ENCODE data around the gene TCFL5.
"Not testable (repeated sequence)": the region's sequence is repeated elsewhere in the genome, so short reads cannot be mapped to it uniquely, and the experiment has no call there.

Gene TCFL5

GRCh38 chr20:62864207-62864606, 2.6 kb upstream of the TCFL5 start:
- no peak overlapping the region for H3K27ac Mint-ChIP-seq
- H3K4me1 Mint-ChIP-seq (ENCODE audit: low read depth) = peaks cover 13% of the 10 kb centered on the region
- peaks cover 30% of the 10 kb centered on the region for H3K27me3 Mint-ChIP-seq
- H3K9me3 Mint-ChIP-seq = no peaks in the 10 kb centered on the region
- no peaks in the 10 kb centered on the region for H3K36me3 Mint-ChIP-seq (ENCODE audit: low read depth)
- H3K4me3 Mint-ChIP-seq = no peak overlapping the region
- intact Hi-C loops (cut with micrococcal nuclease) = loop anchor here (5.0 kb wide), 1 partner anchor 88 kb away; the partner anchor contains the start of gene SLC17A9

- no peaks in the 10 kb centered on the region for H3K9me3 Mint-ChIP-seq
- peaks cover 10% of the 10 kb centered on the region for H3K36me3 Mint-ChIP-seq (ENCODE audit: low read depth)
- peak overlapping the region; percentile 56 for H3K4me3 Mint-ChIP-seq
- peaks cover 16% of the 10 kb centered on the region for H3K4me1 Mint-ChIP-seq (ENCODE audit: low read depth)
- intact Hi-C loops (cut with micrococcal nuclease) = loop anchor here (5.0 kb wide), 1 partner anchor 91 kb away; the partner anchor contains the start of gene SLC17A9
- peaks cover 22% of the 10 kb centered on the region for H3K27me3 Mint-ChIP-seq
- no peak overlapping the region for H3K27ac Mint-ChIP-seq
Observed at GRCh38 chr20:62860924-62861691, 514 bp downstream of the TCFL5 start.

DNA sequence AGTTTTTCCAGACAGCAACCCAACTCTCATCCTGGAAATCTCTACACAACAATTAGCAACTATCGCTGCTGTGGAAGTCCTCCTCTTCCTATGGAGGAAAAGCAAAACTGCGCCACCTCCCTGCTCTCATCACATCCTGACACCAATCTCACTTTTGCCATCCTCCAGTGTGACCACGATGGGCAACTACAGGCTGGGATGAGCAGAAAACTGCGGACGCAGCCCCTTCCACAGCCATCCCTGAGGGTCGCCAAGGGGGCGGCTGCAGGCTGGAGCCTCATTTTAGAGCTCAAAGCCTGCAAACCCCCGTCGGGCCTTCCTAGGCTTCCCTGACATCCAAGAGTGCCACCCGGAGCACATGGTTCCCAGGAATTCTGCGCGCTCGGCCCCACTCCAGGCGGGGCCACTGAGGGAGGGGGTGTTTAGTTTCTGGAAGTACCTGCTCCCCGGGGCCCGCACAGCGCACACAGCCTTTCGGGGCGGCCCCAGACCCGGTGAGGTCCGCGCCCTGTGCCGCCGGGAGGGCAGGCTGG, 1.2 kb downstream of the TCFL5 start:
- Mint-ChIP-seq H3K4me1 (ENCODE audit: low read depth) (peaks cover 16% of the 10 kb centered on the region), H3K4me3 (peak overlapping the region; percentile 22), H3K27me3 (peaks cover 17% of the 10 kb centered on the region), H3K9me3 (no peaks in the 10 kb centered on the region), H3K27ac (no peak overlapping the region), H3K36me3 (ENCODE audit: low read depth) (peaks cover 10% of the 10 kb centered on the region)
- intact Hi-C loops (cut with micrococcal nuclease) = loop anchor here (5.0 kb wide), 1 partner anchor 92 kb away; the partner anchor contains the start of gene SLC17A9

GRCh38 chr20:62859721-62860120, 1.9 kb downstream of the TCFL5 start:
- Mint-ChIP-seq H3K4me1 (ENCODE audit: low read depth) (peaks cover 16% of the 10 kb centered on the region), H3K27ac (no peak overlapping the region), H3K9me3 (no peaks in the 10 kb centered on the region), H3K4me3 (no peak overlapping the region), H3K36me3 (ENCODE audit: low read depth) (peaks cover 10% of the 10 kb centered on the region), H3K27me3 (peaks cover 16% of the 10 kb centered on the region)
- intact Hi-C loops (cut with micrococcal nuclease) = loop anchor here (5.0 kb wide), 1 partner anchor 93 kb away; the partner anchor contains the start of gene SLC17A9

DNA sequence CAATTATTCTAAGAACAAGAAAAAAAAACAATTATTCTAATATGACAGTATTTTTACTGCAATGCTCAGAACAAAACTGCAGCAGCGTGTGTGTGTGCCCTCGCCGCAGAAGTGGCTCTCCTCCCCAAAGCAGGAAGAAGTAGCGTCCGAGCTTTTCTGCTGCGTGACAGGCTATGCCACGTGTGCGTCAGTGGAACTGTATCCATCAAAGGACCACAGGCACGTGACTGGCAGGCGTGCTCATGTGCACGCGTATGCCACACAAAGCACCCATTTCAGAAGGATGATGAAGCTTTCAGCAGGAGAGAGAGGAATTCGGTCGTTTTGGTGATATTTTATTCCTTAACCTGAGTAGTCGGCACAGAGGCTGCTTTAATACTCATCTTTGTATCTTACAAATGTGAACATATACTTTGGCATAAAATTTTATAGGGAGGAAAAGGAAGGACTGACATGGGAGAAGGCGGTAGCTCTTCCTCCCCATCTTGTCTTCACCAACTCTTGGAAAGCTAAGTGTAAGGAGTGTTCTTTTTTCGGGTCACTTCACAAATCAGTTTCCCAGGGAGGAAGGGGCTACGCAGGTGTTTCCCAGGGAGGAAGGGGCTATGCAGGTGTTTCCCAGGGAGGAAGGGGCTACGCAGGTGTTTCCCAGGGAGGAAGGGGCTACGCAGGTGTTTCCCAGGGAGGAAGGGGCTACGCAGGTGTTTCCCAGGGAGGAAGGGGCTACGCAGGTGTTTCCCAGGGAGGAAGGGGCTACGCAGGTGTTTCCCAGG, 3.4 kb downstream of the TCFL5 start:
- no peaks in the 10 kb centered on the region for H3K9me3 Mint-ChIP-seq
- intact Hi-C loops (cut with micrococcal nuclease) = no loop called here
- H3K27me3 Mint-ChIP-seq = peaks cover 14% of the 10 kb centered on the region
- peaks cover 22% of the 10 kb centered on the region for H3K36me3 Mint-ChIP-seq (ENCODE audit: low read depth)
- peaks cover 16% of the 10 kb centered on the region for H3K4me1 Mint-ChIP-seq (ENCODE audit: low read depth)
- no peak overlapping the region for H3K27ac Mint-ChIP-seq
- H3K4me3 Mint-ChIP-seq = no peak overlapping the region

DNA sequence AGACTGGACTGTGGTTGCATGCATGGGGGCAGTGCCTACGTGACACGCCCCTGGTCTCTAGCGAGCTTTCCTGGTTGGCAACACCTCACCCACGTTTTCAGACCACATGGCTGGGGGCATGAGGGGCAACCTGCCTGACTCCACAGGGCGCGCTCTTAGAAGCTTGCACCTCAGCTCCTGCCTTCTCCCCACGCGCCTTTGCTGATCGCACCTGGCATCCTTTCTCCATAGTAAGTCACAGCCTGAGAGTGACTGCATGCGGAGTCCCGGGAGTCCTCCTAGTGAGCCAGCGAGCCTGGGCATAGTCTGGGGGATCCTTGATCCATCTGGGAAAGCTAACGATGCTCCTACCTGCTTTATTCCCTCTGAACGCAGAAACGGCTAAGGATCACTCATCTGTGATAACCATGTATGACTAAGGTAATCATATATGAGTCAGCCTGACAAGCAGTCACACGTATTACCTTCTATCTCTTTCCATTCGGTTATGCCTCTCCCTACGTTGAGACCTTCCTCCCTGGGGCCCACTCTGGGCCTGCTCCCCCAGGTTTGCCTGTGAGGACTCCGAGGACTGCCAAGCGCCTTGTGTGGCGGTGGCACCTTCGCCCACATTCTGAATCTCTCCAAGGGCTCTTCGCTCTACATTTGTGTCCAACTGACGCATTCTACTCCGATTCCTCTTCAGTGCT, 4.5 kb downstream of the TCFL5 start:
- Mint-ChIP-seq H3K27ac (no peak overlapping the region), H3K4me3 (no peak overlapping the region), H3K27me3 (peaks cover 13% of the 10 kb centered on the region), H3K9me3 (no peaks in the 10 kb centered on the region), H3K4me1 (ENCODE audit: low read depth) (peaks cover 16% of the 10 kb centered on the region), H3K36me3 (ENCODE audit: low read depth) (peaks cover 34% of the 10 kb centered on the region)
- intact Hi-C loops (cut with micrococcal nuclease) = no loop called here

- Mint-ChIP-seq H3K4me1 (ENCODE audit: low read depth) (peaks cover 10% of the 10 kb centered on the region), H3K27me3 (peaks cover 6% of the 10 kb centered on the region), H3K4me3 (no peak overlapping the region), H3K36me3 (ENCODE audit: low read depth) (peaks cover 48% of the 10 kb centered on the region), H3K9me3 (no peaks in the 10 kb centered on the region), H3K27ac (no peak overlapping the region)
- intact Hi-C loops (cut with micrococcal nuclease) = no loop called here
Observed at GRCh38 chr20:62855120-62855519, 6.5 kb downstream of the TCFL5 start.

GRCh38 chr20:62854121-62854520, 7.5 kb downstream of the TCFL5 start:
- intact Hi-C loops (cut with micrococcal nuclease) = no loop called here
- Mint-ChIP-seq H3K4me3 (no peak overlapping the region), H3K27me3 (no peaks in the 10 kb centered on the region), H3K9me3 (no peaks in the 10 kb centered on the region), H3K4me1 (ENCODE audit: low read depth) (peaks cover 1% of the 10 kb centered on the region), H3K27ac (no peak overlapping the region), H3K36me3 (ENCODE audit: low read depth) (peaks cover 48% of the 10 kb centered on the region)

- peaks cover 48% of the 10 kb centered on the region for H3K36me3 Mint-ChIP-seq (ENCODE audit: low read depth)
- H3K4me3 Mint-ChIP-seq; H3K4me1 Mint-ChIP-seq (ENCODE audit: low read depth); H3K9me3 Mint-ChIP-seq; H3K27ac Mint-ChIP-seq; H3K27me3 Mint-ChIP-seq; intact Hi-C loops (cut with micrococcal nuclease): not testable (repeated sequence)
Observed at GRCh38 chr20:62853304-62853703, 8.3 kb downstream of the TCFL5 start.

DNA sequence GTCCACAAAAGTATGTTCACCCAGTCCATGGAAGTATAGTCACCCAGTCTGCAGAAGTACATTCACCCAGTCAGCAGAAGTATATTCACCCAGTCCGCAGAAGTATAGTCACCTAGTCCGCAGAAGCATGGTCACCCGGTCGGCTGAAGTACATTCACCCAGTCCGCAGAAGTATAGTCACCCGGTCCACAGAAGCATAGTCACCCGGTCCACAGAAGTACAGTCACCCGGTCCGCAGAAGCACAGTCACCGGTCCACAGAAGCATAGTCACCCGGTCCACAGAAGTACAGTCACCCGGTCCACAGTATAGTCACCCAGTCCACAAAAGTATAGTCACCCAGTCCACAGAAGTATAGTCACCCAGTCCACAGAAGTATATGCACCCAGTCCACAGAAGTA, 8.8 kb downstream of the TCFL5 start:
- no peak overlapping the region for H3K27ac Mint-ChIP-seq
- intact Hi-C loops (cut with micrococcal nuclease) = no loop called here
- peaks cover 52% of the 10 kb centered on the region for H3K36me3 Mint-ChIP-seq (ENCODE audit: low read depth)
- H3K4me3 Mint-ChIP-seq = no peak overlapping the region
- no peaks in the 10 kb centered on the region for H3K4me1 Mint-ChIP-seq (ENCODE audit: low read depth)
- H3K9me3 Mint-ChIP-seq = no peaks in the 10 kb centered on the region
- no peaks in the 10 kb centered on the region for H3K27me3 Mint-ChIP-seq

DNA sequence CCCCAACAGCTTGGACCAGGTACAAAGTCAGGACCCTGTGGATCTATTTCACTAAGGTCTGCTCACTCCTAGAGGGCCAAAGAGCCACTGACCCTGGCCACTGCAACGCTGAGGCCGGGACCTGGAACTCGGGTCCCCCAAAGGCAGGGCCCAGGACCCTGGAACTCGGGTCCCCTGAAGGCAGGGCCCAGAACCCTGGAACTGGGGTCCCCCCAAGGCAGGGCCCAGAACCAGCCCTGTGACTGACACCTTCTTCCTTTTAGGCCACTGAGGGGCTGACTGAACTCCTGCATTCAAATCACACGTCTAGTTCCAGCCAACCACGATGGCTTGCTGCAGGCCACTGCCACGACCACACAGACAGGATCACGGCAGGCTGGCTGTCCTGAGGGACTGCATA, 9.4 kb downstream of the TCFL5 start:
- Mint-ChIP-seq H3K27me3 (no peaks in the 10 kb centered on the region), H3K36me3 (ENCODE audit: low read depth) (peaks cover 51% of the 10 kb centered on the region), H3K4me3 (no peak overlapping the region), H3K4me1 (ENCODE audit: low read depth) (no peaks in the 10 kb centered on the region), H3K9me3 (no peaks in the 10 kb centered on the region), H3K27ac (no peak overlapping the region)
- intact Hi-C loops (cut with micrococcal nuclease) = no loop called here

GRCh38 chr20:62850333-62850974, 11.2 kb downstream of the TCFL5 start:
- intact Hi-C loops (cut with micrococcal nuclease) = no loop called here
- peaks cover 57% of the 10 kb centered on the region for H3K36me3 Mint-ChIP-seq (ENCODE audit: low read depth)
- no peak overlapping the region for H3K4me3 Mint-ChIP-seq
- H3K4me1 Mint-ChIP-seq (ENCODE audit: low read depth) = peaks cover 6% of the 10 kb centered on the region
- H3K27me3 Mint-ChIP-seq = no peaks in the 10 kb centered on the region
- H3K9me3 Mint-ChIP-seq = no peaks in the 10 kb centered on the region
- H3K27ac Mint-ChIP-seq = no peak overlapping the region

DNA sequence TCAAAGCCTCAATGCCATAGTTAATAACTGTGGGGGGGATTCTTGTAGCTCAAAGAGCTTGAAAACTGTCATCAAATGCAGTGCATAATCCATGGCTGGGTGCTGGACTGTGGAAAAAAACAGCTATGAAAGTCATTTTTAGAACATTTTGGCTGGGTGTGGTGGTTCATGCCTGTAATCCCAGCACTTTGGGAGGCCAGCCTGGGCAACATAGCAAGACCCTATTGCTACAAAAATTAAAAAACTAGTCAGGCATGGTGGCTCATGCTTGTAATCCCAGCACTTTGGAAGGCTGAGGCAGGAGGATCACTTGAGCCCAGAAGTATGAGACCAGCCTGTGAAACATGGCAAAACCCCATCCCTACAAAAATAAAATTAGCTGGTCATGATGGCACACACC, 12.2 kb downstream of the TCFL5 start:
- Mint-ChIP-seq H3K9me3 (no peaks in the 10 kb centered on the region), H3K4me3 (no peak overlapping the region), H3K27me3 (no peaks in the 10 kb centered on the region), H3K36me3 (ENCODE audit: low read depth) (peaks cover 62% of the 10 kb centered on the region), H3K4me1 (ENCODE audit: low read depth) (peaks cover 6% of the 10 kb centered on the region), H3K27ac (no peak overlapping the region)
- intact Hi-C loops (cut with micrococcal nuclease) = no loop called here
